ENCODE data around the gene SLC2A4.
A peak's percentile ranks its signal among the peaks of the same experiment; 100 is the strongest.
"Not testable (repeated sequence)": the region's sequence is repeated elsewhere in the genome, so short reads cannot be mapped to it uniquely, and the experiment has no call there.

The SLC2A4 gene

GRCh38 chr17:7281074-7281952 is at the start of gene SLC2A4:
SLC2A4 (plus strand) TSS chr17:7281718; CDS start chr17:7281935, 217 bp downstream.
- DNase-seq (ENCODE audit: low read depth) = peak; percentile 77

- no peak for DNase-seq (ENCODE audit: low read depth)
Measured at GRCh38 chr17:7232114-7232513, 49.4 kb upstream of the SLC2A4 start.

GRCh38 chr17:7233701-7234082 is 47.8 kb upstream of the SLC2A4 start:
- no peak for DNase-seq (ENCODE audit: low read depth)

GRCh38 chr17:7234083-7234951 is 47.2 kb upstream of the SLC2A4 start, which contains the start of gene DVL2:
DVL2 (minus strand) TSS chr17:7234517; CDS start chr17:7234262, 255 bp downstream.
- peak; percentile 89 for DNase-seq (ENCODE audit: low read depth)

- no peak for DNase-seq (ENCODE audit: low read depth)
Measured at GRCh38 chr17:7235693-7236665, 45.5 kb upstream of the SLC2A4 start.

- no peak for DNase-seq (ENCODE audit: low read depth)
Measured at GRCh38 chr17:7236808-7237207, 44.7 kb upstream of the SLC2A4 start.

GRCh38 chr17:7237266-7237760 is 44.2 kb upstream of the SLC2A4 start:
- DNase-seq (ENCODE audit: low read depth) = no peak

- peak; percentile 75 for DNase-seq (ENCODE audit: low read depth)
Measured at GRCh38 chr17:7237761-7238419, 43.6 kb upstream of the SLC2A4 start.

GRCh38 chr17:7238420-7239090 is 43.0 kb upstream of the SLC2A4 start:
- DNase-seq (ENCODE audit: low read depth) = no peak

- DNase-seq (ENCODE audit: low read depth) = peak; percentile 91
Measured at GRCh38 chr17:7239091-7240027, 42.2 kb upstream of the SLC2A4 start, which contains the start of gene PHF23. PHF23 (minus strand) TSS chr17:7239457; CDS start chr17:7239279, 178 bp downstream.

GRCh38 chr17:7240375-7240774 is 41.1 kb upstream of the SLC2A4 start:
- DNase-seq (ENCODE audit: low read depth) = no peak

GRCh38 chr17:7241090-7241733 is 40.3 kb upstream of the SLC2A4 start:
- no peak for DNase-seq (ENCODE audit: low read depth)

GRCh38 chr17:7241783-7242716 is 39.5 kb upstream of the SLC2A4 start, which contains the start of gene GABARAP:
GABARAP (minus strand) TSS chr17:7242449; CDS start chr17:7242330, 119 bp downstream.
- peak; percentile 86 for DNase-seq (ENCODE audit: low read depth)

GRCh38 chr17:7242717-7243452 is 38.6 kb upstream of the SLC2A4 start:
- peak; percentile 77 for DNase-seq (ENCODE audit: low read depth)

GRCh38 chr17:7243453-7243729 is 38.1 kb upstream of the SLC2A4 start:
- DNase-seq (ENCODE audit: low read depth) = no peak

GRCh38 chr17:7243838-7244237 is 37.7 kb upstream of the SLC2A4 start:
- not testable (repeated sequence) for DNase-seq (ENCODE audit: low read depth)

- DNase-seq (ENCODE audit: low read depth) = no peak
Measured at GRCh38 chr17:7246779-7247178, 34.7 kb upstream of the SLC2A4 start.

Measured in stimulated activated CD8-positive, alpha-beta memory T cell treated with anti-CD3 and anti-CD28 coated beads, Interleukin-15, amount 100 ng/mL, for 24 hours (primary cell).